Astrocyte (in vitro differentiated cells and primary cell): ENCODE measurements around the gene NCF2. TPM values are rescaled to one million over a fixed set of nuclear protein-coding genes. Genes with fewer than 3 reads are reported as not detected.

Source experiments
- DNase-seq: peaks from one replicate; pipeline ENCODE4 v3.0.0-alpha.2; 2010; ENCODE audit warnings: low read depth
- FAIRE-seq: peaks from 2 replicates; lab custom pipeline; 2011; peaks lifted over from hg19 to GRCh38; lab: Jason Lieb, UNC
- H2AFZ ChIP-seq: 2 replicates; pipeline ENCODE4 v1.6.0; 2012; ENCODE audit warnings: low read depth, low read length, inconsistent platforms
- H3K27ac ChIP-seq: 2 replicates; pipeline ENCODE4 v1.5.1; 2011; ENCODE audit warnings: low read depth, low read length, inconsistent platforms
- H3K27me3 ChIP-seq: 2 replicates; pipeline ENCODE4 v1.6.0; 2011; ENCODE audit warnings: low read length, inconsistent platforms; ENCODE audit not compliant: insufficient read depth
- H3K36me3 ChIP-seq: 2 replicates; pipeline ENCODE4 v1.5.1; 2011; ENCODE audit warnings: low read length, inconsistent platforms; ENCODE audit not compliant: insufficient read depth
- H3K4me1 ChIP-seq: 2 replicates; pipeline ENCODE4 v1.5.1; 2011; ENCODE audit warnings: low read length, inconsistent platforms; ENCODE audit not compliant: insufficient read depth
- H3K4me2 ChIP-seq: 2 replicates; pipeline ENCODE4 v1.6.0; 2012; ENCODE audit warnings: low read length, inconsistent platforms
- H3K4me3 ChIP-seq: 2 replicates; pipeline ENCODE4 v1.5.1; 2011; ENCODE audit warnings: low read depth, mild to moderate bottlenecking, low read length, inconsistent platforms; ENCODE audit not compliant: insufficient read depth
- H3K79me2 ChIP-seq: 2 replicates; pipeline ENCODE4 v1.6.0; 2012; ENCODE audit warnings: mild to moderate bottlenecking, low read length, inconsistent platforms; ENCODE audit not compliant: insufficient read depth
- H3K9ac ChIP-seq: 2 replicates; pipeline ENCODE4 v1.6.0; 2012; ENCODE audit warnings: mild to moderate bottlenecking, low read length, inconsistent platforms
- H3K9me3 ChIP-seq: 2 replicates; pipeline ENCODE4 v1.5.1; 2012; ENCODE audit warnings: low read depth, mild to moderate bottlenecking, low read length, inconsistent platforms; ENCODE audit not compliant: insufficient read depth
- H4K20me1 ChIP-seq: 2 replicates; pipeline ENCODE4 v1.6.0; 2012; ENCODE audit warnings: low read length, inconsistent platforms; ENCODE audit not compliant: insufficient read depth
- H3K27ac Mint-ChIP-seq: one replicate; pipeline ENCODE4 v1.8.0; 2021; ENCODE audit warnings: mild to moderate bottlenecking, mixed read lengths; ENCODE audit not compliant: unreplicated experiment
- H3K27me3 Mint-ChIP-seq: one replicate; pipeline ENCODE4 v1.8.0; 2021; ENCODE audit warnings: low read depth, mixed read lengths; ENCODE audit not compliant: unreplicated experiment
- H3K36me3 Mint-ChIP-seq: one replicate; pipeline ENCODE4 v1.8.0; 2021; ENCODE audit warnings: low read depth, mixed read lengths; ENCODE audit not compliant: unreplicated experiment
- H3K4me1 Mint-ChIP-seq: one replicate; pipeline ENCODE4 v1.8.0; 2021; ENCODE audit warnings: low read depth, mixed read lengths; ENCODE audit not compliant: unreplicated experiment
- H3K4me3 Mint-ChIP-seq: one replicate; pipeline ENCODE4 v1.8.0; 2021; ENCODE audit warnings: mild to moderate bottlenecking, moderate library complexity, mixed read lengths; ENCODE audit not compliant: unreplicated experiment
- H3K9me3 Mint-ChIP-seq: one replicate; pipeline ENCODE4 v1.8.0; 2021; ENCODE audit warnings: mild to moderate bottlenecking, mixed read lengths; ENCODE audit not compliant: unreplicated experiment
- CTCF ChIP-seq: IDR thresholded peaks from 2 replicates; pipeline ENCODE4 v1.5.1; 2011; ENCODE audit warnings: low read depth, mild to moderate bottlenecking, inconsistent platforms, low read length, moderate library complexity; ENCODE audit not compliant: insufficient read depth
- EZH2 ChIP-seq: IDR thresholded peaks from 2 replicates; pipeline ENCODE4 v1.6.1; 2012; ENCODE audit warnings: mild to moderate bottlenecking, low read length, inconsistent platforms; ENCODE audit not compliant: insufficient read depth
- total RNA-seq: library from RNA; stranded (reverse); gene quantifications from 2 replicates; pipeline ENCODE4 v1.2.1, GENCODE V29; 2021

Gene NCF2
- total RNA-seq, 1 donor from 2014 or later: 4.3 TPM

- H3K4me1 Mint-ChIP-seq: no peaks in the 10 kb centered on the region
- Histone ChIP-seq H3K27ac (no peak overlapping the region), H3K4me1 (no peaks in the 10 kb centered on the region)
Measured at GRCh38 chr1:183506561-183506960, 83.7 kb downstream of the NCF2 start.

More at GRCh38 chr1:183506561-183506960, 83.7 kb downstream of the NCF2 start:
- no peak overlapping the region for H3K4me2 ChIP-seq
- no peaks in the 10 kb centered on the region for H3K9me3 ChIP-seq
- DNase-seq: peak; percentile 50
- FAIRE-seq: no peak
- H3K79me2 ChIP-seq: peaks cover 88% of the 10 kb centered on the region
- no peaks in the 10 kb centered on the region for H3K27me3 Mint-ChIP-seq
- H3K9ac ChIP-seq: no peak overlapping the region
- H4K20me1 ChIP-seq: peaks cover 38% of the 10 kb centered on the region
- H3K4me3 ChIP-seq: no peak overlapping the region
- no peak overlapping the region for H3K4me3 Mint-ChIP-seq
- no peaks in the 10 kb centered on the region for H3K27me3 ChIP-seq
- no peaks in the 10 kb centered on the region for H3K36me3 Mint-ChIP-seq
- TF ChIP-seq EZH2 (no peak), CTCF (no peak)
- H3K27ac Mint-ChIP-seq: no peak overlapping the region
- no peak overlapping the region for H2AFZ ChIP-seq
- H3K36me3 ChIP-seq: no peaks in the 10 kb centered on the region
- H3K9me3 Mint-ChIP-seq: no peaks in the 10 kb centered on the region

Other genes with a start within 250 kb of the NCF2 start
- gene NMNAT2, start 172.1 kb downstream of the NCF2 start, total RNA-seq: 0.36 and 0.50 TPM in 2 replicates
- 53.5 and 59.8 TPM in 2 replicates for gene SMG7, start 118.0 kb downstream of the NCF2 start, total RNA-seq
- gene ARPC5, start 45.3 kb upstream of the NCF2 start, total RNA-seq: 171 and 180 TPM in 2 replicates
- gene APOBEC4, start 62.9 kb upstream of the NCF2 start, total RNA-seq: not detected in 2 replicates
- 9.6 and 10.1 TPM in 2 replicates for gene RGL1, start 214.7 kb upstream of the NCF2 start, total RNA-seq